Fibroblast of skin of left quadriceps (primary cell): ENCODE data around the gene MGRN1.
"Not testable (repeated sequence)": the region's sequence is repeated elsewhere in the genome, so short reads cannot be mapped to it uniquely, and the experiment has no call there.

Experiments
- DNase-seq, 2 experiments: peaks; one replicate each; pipeline ENCODE4 v3.0.0-alpha.2; 2013; ENCODE audit warnings: low read depth in 2 of 2

MGRN1 gene

DNA sequence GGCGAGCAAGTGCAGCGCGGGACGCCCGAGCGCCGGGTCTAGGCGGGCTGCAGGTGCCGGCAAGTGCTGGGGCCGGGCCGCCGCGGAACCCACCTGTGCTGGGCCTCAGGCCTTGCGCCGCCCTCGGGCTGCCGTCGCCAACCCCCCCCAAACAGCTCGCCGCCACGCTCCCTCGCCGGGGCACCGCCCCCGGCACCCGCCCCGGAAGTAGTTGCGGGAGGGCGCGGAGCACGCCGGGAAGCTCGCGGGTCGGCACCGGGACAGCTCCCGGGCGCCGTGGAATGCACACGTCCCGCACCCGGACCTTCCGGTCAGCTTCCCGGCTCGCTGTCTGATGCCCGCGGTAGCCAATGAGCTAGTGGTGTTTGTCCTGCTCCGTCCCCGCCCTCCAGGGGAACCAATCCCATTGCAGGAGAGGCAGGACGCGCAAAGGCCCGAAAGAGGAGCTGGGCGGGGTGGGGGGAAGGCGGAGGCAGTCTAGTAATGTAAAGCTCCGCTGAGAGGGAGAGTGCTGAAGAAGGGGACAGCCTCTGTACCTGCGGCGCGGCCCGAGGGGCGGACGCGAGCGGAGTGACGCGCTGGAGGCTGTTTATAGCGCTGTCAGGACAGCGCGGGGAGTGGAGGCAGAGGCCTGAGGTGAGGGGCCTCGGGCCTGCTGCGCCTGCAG lies 109.6 kb downstream of the MGRN1 start, which contains the start of the genes ANKS3 and DNAAF8:
ANKS3 (minus strand) TSS at position 209 of the 667 bp plus-strand sequence. CDS start 4,122 bp downstream, outside the sequence.
DNAAF8 (plus strand) TSS at position 475 of the 667 bp plus-strand sequence. CDS start 1,978 bp downstream, outside the sequence.
- DNase-seq = peak; percentile 93 to 94

DNA sequence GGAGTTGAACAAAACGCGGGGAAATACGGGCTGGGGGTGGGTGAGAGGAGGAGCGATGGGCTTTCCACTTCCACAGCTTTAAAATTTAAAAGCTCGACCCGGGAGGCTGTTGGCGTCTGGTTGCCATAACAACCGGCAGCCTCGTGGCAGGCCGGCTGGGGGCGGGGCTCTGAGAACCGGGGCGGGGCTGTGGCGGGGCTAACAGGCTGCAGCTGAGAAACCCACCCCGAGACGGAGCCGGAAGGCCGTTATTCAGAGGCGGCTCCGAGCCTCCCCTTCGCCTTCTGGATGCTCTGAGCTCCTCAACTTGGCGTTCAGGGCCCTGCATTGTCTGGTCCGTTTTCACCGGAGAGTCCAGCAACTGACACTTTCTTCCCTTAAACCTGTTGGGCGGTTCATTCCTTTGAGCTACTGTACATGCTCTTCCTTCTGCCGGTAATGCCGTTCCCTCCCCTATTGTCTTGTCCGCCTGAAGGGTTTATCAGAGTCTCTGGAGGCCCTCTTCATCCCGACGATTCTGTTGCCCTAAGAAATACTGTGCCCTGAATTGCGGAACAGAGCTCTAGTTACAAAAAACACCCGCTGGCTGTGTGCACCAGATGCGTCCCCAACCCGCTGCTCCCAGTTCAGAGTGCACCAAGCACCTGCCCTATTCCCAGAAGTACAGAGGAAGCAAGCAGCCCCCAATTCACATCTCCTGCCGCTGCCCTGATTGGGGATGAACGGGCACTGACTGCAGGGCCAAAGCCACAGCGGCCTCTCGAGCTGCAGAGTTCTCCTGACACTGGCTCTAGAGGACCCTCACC lies 110.3 kb downstream of the MGRN1 start:
- peak; percentile 60 to 63 for DNase-seq

DNA sequence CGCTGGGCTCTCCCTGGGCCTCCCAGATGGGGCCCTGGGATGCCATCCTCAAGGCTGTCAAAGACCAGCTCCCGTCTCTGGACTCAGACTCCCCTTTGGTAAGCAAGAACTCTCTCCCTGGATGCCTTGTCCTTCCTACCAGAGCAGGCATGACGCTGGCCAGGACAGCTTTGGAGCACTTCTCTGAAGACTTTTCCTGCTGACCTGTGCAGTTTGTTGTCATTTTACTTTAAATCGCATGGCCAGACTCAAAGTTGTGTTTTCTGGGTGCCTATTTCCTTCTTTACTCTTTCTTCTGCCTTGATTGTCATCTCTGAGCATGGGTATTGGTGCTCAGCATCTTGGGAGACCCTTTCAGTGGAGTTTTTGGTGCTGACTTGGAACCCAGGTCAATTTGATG lies 111.9 kb downstream of the MGRN1 start:
- no peak for DNase-seq

DNA sequence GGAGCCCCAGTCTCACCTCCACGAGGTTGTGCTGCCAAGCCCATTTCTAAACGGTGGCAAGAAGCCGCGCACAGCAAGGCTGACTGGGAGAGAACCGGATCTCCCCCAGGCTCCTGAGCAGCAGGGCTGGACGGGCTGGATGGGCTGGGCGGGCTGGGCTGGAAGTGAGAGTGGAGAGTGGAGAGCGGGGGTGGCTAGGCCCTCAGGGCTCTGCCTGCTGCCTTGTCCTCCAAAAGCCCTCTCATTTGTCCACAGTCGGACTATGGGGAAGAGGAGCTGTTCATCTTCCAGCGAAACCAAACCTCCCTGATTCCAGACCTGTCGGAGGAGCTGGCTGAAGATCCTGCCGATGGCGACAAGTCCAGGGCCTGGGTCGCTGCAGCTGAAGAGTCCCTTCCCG lies 112.9 kb downstream of the MGRN1 start:
- DNase-seq = no peak

- DNase-seq = not testable (repeated sequence)
Measured at GRCh38 chr16:4738370-4738769, 113.7 kb downstream of the MGRN1 start.
